GM12872 (cell line): ENCODE data around the gene COL12A1.

Source experiments
- CTCF ChIP-seq: IDR thresholded peaks from 3 replicates; pipeline ENCODE4 v1.5.1; 2011; ENCODE audit warnings: low read depth, mild to moderate bottlenecking, low read length, moderate library complexity; ENCODE audit not compliant: insufficient read depth

The COL12A1 gene

GRCh38 chr6:75147512-75147911 is 58.3 kb downstream of the COL12A1 start:
- TF ChIP-seq CTCF: no peak

GRCh38 chr6:75145976-75146375 is 59.9 kb downstream of the COL12A1 start:
- TF ChIP-seq CTCF: no peak

GRCh38 chr6:75145211-75145610 is 60.6 kb downstream of the COL12A1 start:
- TF ChIP-seq CTCF: no peak

GRCh38 chr6:75144386-75144785 is 61.5 kb downstream of the COL12A1 start:
- no peak for TF ChIP-seq CTCF

GRCh38 chr6:75143191-75143590 is 62.7 kb downstream of the COL12A1 start:
- no peak for TF ChIP-seq CTCF

- TF ChIP-seq CTCF: no peak
These were observed 63.1 kb downstream of the COL12A1 start for GRCh38 chr6:75142721-75143120.

GRCh38 chr6:75135876-75136275 is 70.0 kb downstream of the COL12A1 start:
- no peak for TF ChIP-seq CTCF

GRCh38 chr6:75135450-75135849 is 70.4 kb downstream of the COL12A1 start:
- TF ChIP-seq CTCF: no peak
